Measurements from ENCODE around the gene FCHO1.

DNA sequence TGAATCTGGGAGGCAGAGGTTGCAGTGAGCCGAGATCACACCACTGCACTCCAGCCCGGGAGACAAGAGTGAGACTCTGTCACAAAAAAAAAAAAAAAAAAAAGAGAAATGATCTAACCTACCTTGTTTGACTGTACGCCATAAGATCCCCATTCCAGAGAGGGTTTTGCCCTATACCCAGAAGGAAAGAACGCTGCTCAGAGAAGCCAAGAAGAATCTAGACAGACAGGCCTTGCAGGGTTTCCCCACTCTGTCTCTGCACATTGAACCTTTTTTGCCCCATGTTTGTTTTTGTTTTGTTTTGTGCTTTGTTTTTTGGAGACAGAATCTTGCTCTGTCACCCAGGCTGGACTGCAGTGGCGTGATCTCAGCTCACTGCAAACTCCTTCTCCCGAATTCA lies 39.4 kb upstream of the FCHO1 start:
- TF ChIP-seq ZNF274 (IDR thresholded peaks at IDR 0.05; ENCODE audit: low read depth, low read length): no peak
- no peak for TF ChIP-seq YY1 (IDR thresholded peaks at IDR 0.05; ENCODE audit: insufficient read depth, insufficient read length)

All from NT2/D1 (cell line).